Retina (tissue), 1 donor: ENCODE data around the gene PCDH1.
A peak's percentile ranks its signal among the peaks of the same experiment; 100 is the strongest.

Experiments
- DNase-seq: peaks from one replicate; pipeline ENCODE4 v3.0.0-alpha.2; 2016

Gene PCDH1

DNA sequence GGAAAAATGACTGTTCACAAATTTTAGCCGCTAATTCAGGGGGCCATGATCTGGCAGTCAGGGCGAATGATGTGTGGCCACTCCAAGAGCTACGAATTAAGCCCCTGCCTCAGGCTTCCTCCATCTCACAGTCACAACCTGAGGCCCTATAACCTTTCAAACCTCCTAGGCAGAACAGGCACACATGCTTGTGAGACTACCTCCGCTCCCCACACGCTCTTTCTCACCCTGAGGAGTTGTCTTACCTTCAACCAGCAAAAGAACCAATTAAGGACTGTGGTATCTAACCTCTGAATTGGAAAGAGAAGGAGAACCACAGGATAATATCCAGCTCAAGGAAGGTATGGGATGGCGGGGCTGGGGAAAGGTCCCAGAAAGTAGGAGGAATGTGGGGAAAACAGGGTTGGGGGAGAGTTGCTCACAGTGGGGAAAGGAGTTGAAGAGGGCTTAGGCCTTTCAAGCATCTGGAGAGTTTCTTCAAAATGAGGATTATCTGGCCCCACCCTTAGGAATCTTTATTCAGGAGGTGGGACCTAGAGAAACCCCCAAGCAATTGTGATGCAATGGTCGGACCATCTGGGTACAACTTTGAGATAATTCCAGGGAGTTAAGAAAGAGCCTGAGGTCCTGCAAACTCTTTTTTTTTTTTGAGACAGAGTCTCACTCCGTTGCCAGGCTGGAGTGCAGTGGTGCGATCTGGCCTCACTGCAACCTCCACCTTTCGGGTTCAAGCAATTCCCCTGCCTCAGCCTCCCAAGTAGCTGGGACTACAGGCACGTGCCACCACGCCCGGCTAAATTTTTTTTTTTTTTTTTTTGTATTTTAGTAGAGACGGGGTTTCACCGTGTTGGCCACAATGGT, 5.5 kb downstream of the PCDH1 start:
- DNase-seq: no peak

DNA sequence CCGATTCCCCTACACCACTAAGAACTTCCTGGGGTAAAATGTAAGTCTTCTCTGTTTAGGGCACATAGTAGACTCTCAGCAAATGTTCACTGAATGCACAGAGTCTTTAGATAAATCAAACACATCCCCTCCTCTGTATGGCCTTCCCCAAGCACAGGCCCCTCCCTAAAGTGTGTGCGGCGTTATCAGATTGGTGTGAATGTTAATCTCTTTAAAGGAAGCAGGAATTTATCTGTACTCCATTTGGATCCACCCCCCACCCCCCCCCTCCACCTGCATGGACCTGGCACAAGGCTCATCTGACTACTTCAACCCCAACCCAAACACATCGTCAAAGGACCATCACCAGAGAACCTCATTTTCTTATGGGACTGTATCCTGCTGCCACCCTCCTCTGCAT, 6.3 kb downstream of the PCDH1 start:
- DNase-seq: no peak

- no peak for DNase-seq
Observed at GRCh38 chr5:141870871-141871270, 7.3 kb downstream of the PCDH1 start.

DNA sequence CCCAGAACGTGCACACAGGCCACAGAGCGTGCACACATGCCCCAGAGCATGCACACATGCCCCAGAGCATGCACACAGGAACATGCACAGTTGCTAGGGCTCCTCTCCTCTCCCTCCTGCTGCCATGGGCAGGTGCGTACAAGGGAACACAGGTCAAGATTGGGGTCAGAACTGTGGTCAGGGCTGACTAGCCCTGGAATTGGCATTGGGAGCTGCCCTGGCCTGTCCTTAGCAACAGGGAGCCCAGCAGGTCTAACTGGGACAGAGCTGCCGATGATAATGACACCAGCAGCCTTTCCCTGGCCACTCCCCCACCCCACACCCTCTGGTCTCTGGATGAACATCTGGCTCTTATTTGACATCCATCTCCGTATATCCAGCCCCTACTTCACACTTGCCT, 8.0 kb downstream of the PCDH1 start:
- DNase-seq: no peak

DNA sequence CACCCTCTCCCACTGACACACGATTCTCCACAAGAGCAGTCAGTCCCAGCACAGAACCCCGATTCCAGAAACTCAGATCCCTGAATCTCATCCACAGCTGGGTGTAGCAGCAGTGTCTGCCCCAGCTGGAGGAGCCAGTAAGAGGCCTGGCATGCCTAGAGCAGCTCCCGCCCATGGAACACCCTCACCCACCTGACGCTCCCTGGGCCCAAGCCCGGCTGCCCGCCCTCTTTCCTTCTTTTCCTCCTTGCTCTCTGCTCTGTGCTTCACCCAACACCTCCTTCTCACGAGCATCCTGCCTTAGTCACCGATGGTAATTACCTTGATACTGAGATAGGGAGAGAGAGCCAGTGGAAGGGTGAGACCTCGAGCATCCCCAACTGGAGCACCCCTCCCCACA, 8.7 kb downstream of the PCDH1 start:
- DNase-seq: no peak

GRCh38 chr5:141869040-141869439, 9.2 kb downstream of the PCDH1 start:
- DNase-seq: no peak

DNA sequence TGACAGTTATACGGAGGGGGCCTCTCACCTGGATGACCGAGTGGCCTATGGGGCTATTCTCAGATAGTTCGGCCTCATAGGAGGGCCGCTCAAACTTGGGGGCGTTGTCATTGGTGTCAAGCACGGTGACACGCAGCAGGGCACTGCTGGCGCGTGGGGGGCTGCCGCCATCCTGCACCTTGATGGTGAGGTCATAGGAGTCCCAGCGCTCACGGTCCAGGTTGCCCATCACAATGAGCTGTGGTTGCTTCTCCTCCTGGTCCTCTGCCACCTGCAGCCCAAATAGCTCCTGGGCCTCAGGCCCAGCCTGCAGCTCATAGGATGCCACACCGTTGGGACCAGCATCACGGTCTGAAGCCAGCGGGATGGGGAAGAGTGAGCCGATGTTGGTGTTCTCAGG, 9.7 kb downstream of the PCDH1 start:
- DNase-seq: no peak

DNA sequence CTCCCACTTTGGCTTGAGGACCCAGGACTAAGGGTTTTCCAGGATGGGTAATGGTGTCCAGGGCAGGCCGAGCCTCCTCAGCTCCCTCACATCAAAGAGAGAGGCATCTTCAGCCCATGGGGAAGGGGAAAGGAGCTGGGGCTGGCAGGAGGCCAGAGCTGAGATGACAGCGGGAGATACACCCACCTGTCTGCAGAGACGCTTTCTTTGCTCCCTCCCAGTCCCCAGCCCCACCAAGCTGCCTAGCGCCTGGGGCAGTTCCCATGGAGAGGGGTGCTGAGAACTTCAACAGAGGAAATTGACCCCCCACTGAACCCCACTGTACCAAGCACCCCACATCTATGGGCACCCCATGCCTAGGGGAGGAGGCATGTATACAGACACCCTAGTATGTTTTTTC, 10.6 kb downstream of the PCDH1 start:
- DNase-seq: no peak

DNA sequence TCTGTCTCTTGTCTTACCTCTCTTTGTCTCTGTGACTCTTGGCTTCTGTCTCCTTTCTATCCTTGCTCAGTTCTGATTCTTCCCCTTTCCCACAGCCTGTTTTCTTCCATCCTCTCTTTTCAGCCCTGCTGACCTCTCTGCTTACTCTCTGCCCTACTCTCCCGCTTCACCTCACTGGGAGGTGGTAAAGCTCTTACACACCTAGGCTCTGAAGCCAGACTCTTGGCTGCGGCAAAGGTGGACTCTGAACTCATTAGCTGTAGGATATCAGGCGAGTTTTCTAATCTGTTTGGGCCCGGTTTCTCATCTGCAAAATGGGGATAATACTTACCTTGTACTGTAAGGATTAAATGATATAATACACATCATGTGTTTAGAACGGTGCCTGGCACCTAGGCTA, 11.1 kb downstream of the PCDH1 start:
- DNase-seq: no peak

DNA sequence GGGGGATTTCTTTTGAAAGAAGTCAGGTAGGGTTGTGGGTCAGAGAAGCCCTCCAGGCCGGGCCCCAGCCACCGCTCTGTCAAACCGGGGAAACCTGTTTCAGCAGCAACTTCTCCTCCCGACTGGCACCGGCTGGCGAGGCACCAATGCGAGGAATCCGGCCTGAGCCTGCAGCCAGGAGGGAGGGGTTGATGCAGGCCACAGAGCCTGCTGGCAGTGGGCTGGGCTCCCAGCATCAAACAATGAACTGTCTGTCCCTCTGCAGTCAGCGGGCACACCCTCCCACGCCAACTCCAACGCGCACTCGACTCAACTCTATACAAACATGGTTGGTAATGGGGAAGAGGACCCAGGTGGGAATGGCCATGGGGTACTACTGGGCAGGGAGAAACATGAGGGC, 12.1 kb downstream of the PCDH1 start:
- DNase-seq: no peak

GRCh38 chr5:141865406-141865805, 12.8 kb downstream of the PCDH1 start:
- DNase-seq: no peak

DNA sequence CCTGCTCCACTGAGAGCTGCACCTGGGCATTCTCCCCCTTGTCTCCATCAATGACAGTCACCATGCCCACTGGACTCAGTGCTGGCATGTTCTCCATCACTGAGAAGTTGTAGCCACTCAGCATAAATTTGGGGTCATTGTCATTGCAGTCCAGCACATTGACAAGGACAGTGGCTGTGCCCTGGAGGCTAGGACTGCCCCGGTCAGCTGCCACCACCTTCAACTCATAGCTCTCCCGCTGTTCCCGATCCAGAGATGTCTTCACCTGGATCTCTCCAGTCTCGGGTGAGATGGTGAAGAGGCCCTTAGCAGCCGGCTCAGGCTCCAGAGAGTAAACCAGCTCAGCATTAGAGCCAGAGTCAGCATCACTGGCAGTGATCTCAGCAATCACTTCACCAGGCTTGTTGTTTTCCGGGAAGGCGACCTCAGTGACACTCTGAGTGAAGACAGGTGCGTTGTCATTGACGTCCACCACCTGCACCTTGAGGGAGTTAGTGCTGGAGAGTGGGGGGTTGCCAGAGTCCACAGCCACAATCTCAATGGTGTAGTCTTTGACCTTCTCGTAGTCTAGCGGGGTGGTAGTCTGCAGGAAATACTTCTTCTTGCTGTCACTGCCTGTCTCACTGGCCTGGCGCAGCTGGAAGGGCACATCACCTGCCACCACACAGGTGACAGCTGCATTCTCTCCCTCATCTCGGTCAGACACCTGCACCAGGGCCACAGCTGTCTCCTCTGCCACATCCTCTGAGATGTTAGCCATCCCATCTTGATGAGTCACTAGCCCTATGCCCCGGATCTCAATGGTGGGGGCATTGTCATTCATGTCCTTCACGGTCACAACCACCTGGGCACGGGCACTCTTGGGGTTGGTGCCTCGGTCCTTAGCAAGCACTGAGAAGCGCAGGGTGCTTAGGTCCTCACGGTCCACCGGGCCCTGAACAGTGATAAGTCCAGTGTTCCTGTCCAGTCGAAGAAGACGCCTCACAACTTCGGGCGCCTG, 13.5 kb downstream of the PCDH1 start:
- DNase-seq: no peak

DNA sequence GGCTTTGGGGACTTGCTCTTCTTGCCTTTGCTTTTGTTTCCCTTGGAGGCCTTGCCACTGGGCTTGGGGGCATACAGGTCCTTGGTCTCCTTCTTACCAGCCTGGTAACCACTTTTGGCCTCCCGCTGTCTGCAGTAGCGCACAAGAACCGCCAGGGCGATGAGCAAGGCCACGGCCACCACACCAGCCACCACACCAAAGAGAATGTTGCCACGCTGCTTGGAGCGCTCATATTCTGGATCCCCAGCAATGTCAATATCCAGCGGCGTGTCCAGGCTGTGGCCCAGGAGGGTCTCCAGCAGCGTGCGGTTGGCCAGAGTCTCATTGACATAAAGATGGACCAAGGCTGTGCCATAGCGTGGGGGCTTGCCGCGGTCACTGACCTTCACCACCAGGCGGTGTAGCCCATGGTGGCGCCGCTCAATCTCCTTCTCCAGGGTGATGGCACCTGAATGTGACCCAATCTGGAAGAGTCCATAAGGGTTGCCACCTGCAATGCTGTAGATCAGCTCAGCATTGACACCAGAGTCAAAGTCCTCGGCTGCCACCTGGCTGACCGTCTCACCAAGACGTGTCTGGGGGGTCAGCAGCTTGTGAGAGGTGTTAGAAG, 14.5 kb downstream of the PCDH1 start:
- no peak for DNase-seq

GRCh38 chr5:141862936-141863543, 15.2 kb downstream of the PCDH1 start:
- no peak for DNase-seq

DNA sequence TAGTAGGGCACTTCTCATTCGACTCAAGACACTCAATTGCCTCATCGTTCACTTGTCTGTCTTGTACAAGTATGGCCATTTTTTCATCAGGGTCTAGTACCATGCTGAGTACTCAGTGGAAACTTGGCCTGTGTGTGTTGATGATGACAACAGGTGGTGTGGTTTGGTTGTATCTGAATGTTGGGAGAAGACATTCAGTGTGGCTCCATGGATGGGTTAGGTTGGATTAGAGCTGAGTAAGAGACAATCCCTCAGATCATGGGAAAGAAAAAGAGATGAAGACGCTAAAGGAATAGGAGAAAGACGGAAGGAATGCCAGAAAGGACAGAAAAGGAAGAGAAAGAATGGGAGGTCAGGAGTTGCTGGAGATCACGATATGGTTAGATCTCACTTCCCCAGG, 17.0 kb downstream of the PCDH1 start:
- no peak for DNase-seq

DNA sequence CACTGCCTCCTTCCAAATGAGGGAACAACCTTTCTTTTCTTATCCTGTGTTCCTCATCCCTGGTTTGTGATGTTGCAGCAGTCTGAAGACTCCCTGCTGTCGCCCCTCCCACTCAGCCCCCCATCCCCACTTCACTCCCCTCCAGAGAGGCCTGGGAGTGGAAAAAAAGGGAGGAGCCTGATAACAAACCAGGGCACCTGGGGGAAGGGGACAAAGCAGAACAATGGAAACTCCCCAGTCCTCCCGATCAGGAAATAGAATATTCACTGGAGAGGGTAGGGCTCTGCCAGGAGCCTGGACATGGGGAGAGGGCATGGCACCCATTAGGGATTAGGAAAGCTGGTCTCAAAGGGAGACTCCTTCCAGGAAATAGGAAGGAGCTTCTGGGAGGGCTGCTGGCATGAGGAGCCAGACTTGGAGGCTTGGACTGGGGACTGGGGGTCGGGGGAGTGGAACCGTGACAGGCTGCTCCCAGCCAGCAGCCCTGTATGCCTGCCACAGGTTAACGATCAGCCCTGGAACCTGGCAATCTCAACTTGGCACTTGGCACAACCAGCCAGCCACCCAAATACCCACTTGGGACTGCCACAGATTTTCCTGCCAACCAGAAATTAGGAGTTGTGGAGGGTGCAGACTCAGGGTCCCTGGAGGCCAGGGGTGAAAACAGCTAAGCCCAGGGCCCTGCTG, 20.0 kb downstream of the PCDH1 start:
- no peak for DNase-seq

- DNase-seq: no peak
Observed at GRCh38 chr5:141857226-141857625, 21.0 kb downstream of the PCDH1 start.

GRCh38 chr5:141856037-141856790, 22.0 kb downstream of the PCDH1 start:
- DNase-seq: no peak

DNA sequence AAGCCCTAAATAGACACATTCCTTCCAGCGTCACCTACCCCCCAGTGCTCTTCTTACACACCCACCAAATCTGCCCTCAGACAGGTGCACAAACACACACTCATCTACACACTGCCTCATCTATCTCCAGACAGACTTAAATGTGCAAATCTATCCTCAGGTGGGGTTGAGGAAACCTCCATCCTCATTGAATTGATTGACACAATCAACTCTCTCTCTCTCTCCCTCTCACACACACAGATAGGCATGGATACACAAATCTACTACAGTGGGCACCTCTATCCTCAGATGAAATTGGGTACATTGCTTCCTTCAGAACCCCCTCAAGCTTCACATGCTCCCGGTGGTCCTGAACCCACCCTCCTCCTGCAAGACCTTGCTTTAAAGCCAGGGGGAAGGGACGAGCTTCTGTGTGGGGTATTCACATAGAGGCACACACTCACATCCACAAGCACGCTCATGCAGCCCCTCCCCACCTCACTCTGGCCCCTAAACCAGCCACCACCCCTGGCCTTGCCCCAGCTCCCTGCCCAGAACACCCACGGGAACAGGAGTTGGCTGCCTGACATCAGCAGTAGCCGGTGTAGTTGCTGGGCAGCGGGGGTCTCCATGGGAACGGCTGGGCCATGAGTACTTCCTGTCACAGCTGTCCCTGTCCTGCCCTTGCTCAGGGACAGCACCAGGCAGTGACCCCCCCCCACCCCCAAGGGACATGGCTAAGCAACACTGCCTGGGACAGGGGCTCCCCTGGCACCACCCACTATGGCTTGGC, 22.8 kb downstream of the PCDH1 start:
- DNase-seq: peak; percentile 61

DNA sequence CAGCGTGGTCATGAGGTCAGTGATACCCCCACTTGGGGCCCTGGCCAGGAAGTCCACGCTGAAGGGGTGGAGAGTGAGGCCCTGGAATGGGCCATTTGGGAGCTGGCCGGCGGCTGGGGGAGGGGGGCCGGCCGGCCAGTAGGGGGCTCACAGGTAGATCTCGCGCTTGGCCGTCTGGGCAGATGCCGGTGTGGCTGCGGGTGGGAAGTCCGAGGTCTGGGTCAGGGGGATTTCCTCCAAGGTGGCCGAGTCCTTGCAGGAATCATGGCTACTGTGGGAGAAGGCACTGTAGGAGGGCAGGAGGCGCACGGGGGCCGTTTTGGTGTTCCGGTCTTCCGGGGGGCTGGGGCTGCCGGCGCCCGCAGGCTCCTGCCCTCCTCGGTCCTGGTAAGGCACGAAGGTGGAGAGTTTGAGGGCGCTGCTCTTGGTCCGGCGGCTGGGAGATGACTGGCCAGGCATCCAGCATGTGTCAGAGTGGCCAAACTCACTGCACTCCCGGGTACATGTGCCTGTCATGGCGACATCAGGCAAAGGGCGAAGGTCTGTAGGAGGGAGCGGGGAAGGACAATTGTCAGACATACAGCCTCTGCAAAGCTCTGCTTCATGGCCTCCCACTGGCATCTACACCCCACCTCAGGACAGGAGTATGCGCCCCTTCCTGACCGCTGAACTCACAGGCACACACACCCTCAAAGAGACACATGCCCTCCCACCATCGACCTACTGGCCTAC, 24.1 kb downstream of the PCDH1 start:
- DNase-seq: no peak
